Heart left ventricle (tissue), 13 donors: ENCODE data around the gene ITGB8.

Experiments
- POLR2A ChIP-seq, 2 donors: fragments of 450-650 bp; IDR thresholded peaks; one replicate each; pipeline ENCODE4 v1.6.1; 2017; ENCODE audit warnings: antibody characterized with exemption in 2 of 2, mild to moderate bottlenecking in 2 of 2, moderate library complexity in 2 of 2
- TF ChIP-seq, protein P1 (sequence below), 12 donors: fragments of 200-600 bp; sonication (generic) in 4 of 12; IDR thresholded peaks; one replicate each; pipeline versions ENCODE4 v1.5.0 to v1.8.0; 2018 to 2022; ENCODE audit warnings: antibody characterized with exemption in 12 of 12, mild to moderate bottlenecking in 5 of 12
- donor health status: ischemic (EF 13 %, LVEDD 7.1; RV severe dilation, severe dysfunction).
- donor health status: DM: no; HTN: yes; CAD: no.
- donor health status: DM: no; HTN: no; CAD: no.
- donor health status: ischemic (EF 25% LVEDD 6.9; RV normal size, moderate dysfunction).
- donor health status: ischemic (EF 25% LVEDD 5.7; RV mildly dilated, moderate dysfunction).
- donor health status: ischemic (EF 35%, LVEDD 5.7; RV mildly dilated, moderate dysfunction).
- donor health status: nonischemic (EF 11% LVEDD 7.7; RV severe dilation, severe dysfunction).
- donor health status: DM: yes; HTN: yes; CAD: no.
- donor health status: PGD.
- donor health status: ischemic (EF 29% LVEDD 5.4; RV normal size, mild dysfunction).
- donor health status: nonischemic (EF 23%, LVEDD 6.1; RV moderate dilation, normal function).

DNA sequence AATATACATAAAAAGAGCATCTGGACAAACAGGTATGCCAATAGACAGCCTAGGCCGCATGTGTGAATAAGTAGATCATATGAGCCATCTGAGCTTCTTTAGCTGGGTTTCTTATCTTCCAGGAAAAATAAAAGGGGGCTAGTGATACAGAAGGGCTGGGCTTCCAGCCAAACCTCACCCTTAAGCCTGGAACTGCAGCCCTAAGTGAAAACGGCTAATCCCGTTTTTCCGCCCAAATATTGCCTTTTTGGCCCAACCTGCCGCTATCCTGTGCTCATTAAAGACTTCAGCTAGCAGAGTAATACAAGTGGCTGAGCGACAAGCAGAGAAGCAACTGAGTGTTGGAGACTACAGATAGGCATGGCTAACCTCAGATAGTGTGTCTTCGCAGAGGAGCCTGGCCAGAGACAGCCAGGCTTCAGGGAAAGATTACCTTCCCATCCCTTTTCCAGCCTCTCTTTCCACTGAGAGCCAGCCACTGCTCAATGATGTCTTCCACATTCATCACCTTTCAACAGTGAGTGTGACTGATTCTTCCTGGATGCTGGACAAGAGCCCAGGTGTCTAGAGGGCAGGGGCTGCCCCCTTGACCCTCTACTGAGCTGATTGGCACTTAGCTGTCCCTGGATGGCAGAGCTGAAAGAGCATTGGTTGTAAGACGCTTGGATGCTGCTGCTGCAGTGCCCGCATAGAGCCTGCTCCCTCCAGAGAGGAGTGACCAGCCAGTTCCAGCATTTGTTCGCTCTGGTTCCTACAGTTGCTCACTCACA, 108.9 kb downstream of the ITGB8 start:
- no peak for TF ChIP-seq POLR2A (IDR thresholded peaks at IDR 0.05)
- TF ChIP-seq, protein P1, sequence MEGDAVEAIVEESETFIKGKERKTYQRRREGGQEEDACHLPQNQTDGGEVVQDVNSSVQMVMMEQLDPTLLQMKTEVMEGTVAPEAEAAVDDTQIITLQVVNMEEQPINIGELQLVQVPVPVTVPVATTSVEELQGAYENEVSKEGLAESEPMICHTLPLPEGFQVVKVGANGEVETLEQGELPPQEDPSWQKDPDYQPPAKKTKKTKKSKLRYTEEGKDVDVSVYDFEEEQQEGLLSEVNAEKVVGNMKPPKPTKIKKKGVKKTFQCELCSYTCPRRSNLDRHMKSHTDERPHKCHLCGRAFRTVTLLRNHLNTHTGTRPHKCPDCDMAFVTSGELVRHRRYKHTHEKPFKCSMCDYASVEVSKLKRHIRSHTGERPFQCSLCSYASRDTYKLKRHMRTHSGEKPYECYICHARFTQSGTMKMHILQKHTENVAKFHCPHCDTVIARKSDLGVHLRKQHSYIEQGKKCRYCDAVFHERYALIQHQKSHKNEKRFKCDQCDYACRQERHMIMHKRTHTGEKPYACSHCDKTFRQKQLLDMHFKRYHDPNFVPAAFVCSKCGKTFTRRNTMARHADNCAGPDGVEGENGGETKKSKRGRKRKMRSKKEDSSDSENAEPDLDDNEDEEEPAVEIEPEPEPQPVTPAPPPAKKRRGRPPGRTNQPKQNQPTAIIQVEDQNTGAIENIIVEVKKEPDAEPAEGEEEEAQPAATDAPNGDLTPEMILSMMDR (IDR thresholded peaks at IDR 0.05), result no peak
